ENCODE results near the gene CDC37. TPM values are rescaled to one million over a fixed set of nuclear protein-coding genes. Genes with fewer than 3 reads are reported as not detected.

The CDC37 gene
- total and polyA plus RNA-seq, 2 experiments from 2014 or later, result 183 to 280 TPM

DNA sequence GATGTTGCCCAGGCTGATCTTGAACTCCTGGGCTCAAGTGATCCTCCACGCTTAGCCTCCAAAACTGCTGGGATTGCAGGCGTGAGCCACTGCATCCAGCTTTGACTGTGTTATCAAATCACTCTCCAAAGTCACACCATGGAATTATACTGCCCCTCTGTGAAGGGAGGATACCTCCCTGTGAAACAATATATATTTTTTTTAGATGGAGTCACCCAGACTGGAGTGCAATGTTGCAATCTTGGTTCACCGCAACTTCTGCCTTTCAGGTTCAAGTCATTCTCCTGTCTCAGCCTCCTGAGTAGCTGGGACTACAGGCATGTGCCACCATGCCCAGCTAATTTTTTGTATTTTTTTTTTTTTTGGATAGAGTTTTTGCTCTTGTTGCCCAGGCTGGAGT lies 30.7 kb downstream of the CDC37 start:
- TF ChIP-seq, protein P1, sequence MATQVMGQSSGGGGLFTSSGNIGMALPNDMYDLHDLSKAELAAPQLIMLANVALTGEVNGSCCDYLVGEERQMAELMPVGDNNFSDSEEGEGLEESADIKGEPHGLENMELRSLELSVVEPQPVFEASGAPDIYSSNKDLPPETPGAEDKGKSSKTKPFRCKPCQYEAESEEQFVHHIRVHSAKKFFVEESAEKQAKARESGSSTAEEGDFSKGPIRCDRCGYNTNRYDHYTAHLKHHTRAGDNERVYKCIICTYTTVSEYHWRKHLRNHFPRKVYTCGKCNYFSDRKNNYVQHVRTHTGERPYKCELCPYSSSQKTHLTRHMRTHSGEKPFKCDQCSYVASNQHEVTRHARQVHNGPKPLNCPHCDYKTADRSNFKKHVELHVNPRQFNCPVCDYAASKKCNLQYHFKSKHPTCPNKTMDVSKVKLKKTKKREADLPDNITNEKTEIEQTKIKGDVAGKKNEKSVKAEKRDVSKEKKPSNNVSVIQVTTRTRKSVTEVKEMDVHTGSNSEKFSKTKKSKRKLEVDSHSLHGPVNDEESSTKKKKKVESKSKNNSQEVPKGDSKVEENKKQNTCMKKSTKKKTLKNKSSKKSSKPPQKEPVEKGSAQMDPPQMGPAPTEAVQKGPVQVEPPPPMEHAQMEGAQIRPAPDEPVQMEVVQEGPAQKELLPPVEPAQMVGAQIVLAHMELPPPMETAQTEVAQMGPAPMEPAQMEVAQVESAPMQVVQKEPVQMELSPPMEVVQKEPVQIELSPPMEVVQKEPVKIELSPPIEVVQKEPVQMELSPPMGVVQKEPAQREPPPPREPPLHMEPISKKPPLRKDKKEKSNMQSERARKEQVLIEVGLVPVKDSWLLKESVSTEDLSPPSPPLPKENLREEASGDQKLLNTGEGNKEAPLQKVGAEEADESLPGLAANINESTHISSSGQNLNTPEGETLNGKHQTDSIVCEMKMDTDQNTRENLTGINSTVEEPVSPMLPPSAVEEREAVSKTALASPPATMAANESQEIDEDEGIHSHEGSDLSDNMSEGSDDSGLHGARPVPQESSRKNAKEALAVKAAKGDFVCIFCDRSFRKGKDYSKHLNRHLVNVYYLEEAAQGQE (IDR thresholded peaks at IDR 0.05; ENCODE audit: unreplicated experiment), result no peak
- TF ChIP-seq NANOG (IDR thresholded peaks at IDR 0.05; ENCODE audit: borderline replicate concordance), result no peak
- no peak for TF ChIP-seq STAT1 (IDR thresholded peaks at IDR 0.05; ENCODE audit: unreplicated experiment)
- TF ChIP-seq, protein P2, sequence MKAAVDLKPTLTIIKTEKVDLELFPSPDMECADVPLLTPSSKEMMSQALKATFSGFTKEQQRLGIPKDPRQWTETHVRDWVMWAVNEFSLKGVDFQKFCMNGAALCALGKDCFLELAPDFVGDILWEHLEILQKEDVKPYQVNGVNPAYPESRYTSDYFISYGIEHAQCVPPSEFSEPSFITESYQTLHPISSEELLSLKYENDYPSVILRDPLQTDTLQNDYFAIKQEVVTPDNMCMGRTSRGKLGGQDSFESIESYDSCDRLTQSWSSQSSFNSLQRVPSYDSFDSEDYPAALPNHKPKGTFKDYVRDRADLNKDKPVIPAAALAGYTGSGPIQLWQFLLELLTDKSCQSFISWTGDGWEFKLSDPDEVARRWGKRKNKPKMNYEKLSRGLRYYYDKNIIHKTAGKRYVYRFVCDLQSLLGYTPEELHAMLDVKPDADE (IDR thresholded peaks at IDR 0.05), result no peak
- no peak for TF ChIP-seq EZH2 (IDR thresholded peaks at IDR 0.05; ENCODE audit: low read depth, unreplicated experiment)
- TF ChIP-seq ZNF331 (CRISPR knock-in tag; IDR thresholded peaks at IDR 0.05; ENCODE audit: low read depth), result no peak
- TF ChIP-seq, protein P3, sequence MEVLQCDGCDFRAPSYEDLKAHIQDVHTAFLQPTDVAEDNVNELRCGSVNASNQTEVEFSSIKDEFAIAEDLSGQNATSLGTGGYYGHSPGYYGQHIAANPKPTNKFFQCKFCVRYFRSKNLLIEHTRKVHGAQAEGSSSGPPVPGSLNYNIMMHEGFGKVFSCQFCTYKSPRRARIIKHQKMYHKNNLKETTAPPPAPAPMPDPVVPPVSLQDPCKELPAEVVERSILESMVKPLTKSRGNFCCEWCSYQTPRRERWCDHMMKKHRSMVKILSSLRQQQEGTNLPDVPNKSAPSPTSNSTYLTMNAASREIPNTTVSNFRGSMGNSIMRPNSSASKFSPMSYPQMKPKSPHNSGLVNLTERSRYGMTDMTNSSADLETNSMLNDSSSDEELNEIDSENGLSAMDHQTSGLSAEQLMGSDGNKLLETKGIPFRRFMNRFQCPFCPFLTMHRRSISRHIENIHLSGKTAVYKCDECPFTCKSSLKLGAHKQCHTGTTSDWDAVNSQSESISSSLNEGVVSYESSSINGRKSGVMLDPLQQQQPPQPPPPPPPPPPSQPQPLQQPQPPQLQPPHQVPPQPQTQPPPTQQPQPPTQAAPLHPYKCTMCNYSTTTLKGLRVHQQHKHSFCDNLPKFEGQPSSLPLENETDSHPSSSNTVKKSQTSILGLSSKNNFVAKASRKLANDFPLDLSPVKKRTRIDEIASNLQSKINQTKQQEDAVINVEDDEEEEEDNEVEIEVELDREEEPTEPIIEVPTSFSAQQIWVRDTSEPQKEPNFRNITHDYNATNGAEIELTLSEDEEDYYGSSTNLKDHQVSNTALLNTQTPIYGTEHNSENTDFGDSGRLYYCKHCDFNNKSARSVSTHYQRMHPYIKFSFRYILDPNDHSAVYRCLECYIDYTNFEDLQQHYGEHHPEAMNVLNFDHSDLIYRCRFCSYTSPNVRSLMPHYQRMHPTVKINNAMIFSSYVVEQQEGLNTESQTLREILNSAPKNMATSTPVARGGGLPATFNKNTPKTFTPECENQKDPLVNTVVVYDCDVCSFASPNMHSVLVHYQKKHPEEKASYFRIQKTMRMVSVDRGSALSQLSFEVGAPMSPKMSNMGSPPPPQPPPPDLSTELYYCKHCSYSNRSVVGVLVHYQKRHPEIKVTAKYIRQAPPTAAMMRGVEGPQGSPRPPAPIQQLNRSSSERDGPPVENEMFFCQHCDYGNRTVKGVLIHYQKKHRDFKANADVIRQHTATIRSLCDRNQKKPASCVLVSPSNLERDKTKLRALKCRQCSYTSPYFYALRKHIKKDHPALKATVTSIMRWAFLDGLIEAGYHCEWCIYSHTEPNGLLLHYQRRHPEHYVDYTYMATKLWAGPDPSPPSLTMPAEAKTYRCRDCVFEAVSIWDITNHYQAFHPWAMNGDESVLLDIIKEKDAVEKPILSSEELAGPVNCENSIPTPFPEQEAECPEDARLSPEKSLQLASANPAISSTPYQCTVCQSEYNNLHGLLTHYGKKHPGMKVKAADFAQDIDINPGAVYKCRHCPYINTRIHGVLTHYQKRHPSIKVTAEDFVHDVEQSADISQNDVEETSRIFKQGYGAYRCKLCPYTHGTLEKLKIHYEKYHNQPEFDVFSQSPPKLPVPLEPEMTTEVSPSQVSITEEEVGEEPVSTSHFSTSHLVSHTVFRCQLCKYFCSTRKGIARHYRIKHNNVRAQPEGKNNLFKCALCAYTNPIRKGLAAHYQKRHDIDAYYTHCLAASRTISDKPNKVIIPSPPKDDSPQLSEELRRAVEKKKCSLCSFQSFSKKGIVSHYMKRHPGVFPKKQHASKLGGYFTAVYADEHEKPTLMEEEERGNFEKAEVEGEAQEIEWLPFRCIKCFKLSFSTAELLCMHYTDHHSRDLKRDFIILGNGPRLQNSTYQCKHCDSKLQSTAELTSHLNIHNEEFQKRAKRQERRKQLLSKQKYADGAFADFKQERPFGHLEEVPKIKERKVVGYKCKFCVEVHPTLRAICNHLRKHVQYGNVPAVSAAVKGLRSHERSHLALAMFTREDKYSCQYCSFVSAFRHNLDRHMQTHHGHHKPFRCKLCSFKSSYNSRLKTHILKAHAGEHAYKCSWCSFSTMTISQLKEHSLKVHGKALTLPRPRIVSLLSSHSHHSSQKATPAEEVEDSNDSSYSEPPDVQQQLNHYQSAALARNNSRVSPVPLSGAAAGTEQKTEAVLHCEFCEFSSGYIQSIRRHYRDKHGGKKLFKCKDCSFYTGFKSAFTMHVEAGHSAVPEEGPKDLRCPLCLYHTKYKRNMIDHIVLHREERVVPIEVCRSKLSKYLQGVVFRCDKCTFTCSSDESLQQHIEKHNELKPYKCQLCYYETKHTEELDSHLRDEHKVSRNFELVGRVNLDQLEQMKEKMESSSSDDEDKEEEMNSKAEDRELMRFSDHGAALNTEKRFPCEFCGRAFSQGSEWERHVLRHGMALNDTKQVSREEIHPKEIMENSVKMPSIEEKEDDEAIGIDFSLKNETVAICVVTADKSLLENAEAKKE (CRISPR knock-in tag; IDR thresholded peaks at IDR 0.05), result no peak
- no peaks in the 10 kb centered on the region for H3K79me2 ChIP-seq (replicated peaks; ENCODE audit: insufficient read depth)
- no peaks in the 10 kb centered on the region for H3K4me1 ChIP-seq (ENCODE audit: insufficient read depth)
- Mint-ChIP-seq H3K27me3 (ENCODE audit: insufficient read depth, low read depth, poor library complexity) (peaks cover 7% of the 10 kb centered on the region), H3K27ac (no peak overlapping the region), H3K4me3 (no peak overlapping the region), H3K9me3 (no peaks in the 10 kb centered on the region), H3K4me1 (no peaks in the 10 kb centered on the region), H3K36me3 (ENCODE audit: low read depth) (peaks cover 26% of the 10 kb centered on the region)
- ATAC-seq, result no peak
- no peaks in the 10 kb centered on the region for H3K27me3 ChIP-seq (ENCODE audit: insufficient read depth)
- no peak for DNase-seq (ENCODE audit: low spot score)
- no peaks in the 10 kb centered on the region for H3K9me2 ChIP-seq (ENCODE audit: insufficient read depth)
- H3K4me3 ChIP-seq, result no peak overlapping the region
- H3F3A ChIP-seq (replicated peaks; ENCODE audit: low read depth), result no peaks in the 10 kb centered on the region
- H2AFZ ChIP-seq, result no peak overlapping the region
- H3K36me3 ChIP-seq (ENCODE audit: insufficient read depth), result no peaks in the 10 kb centered on the region
- H3K4me2 ChIP-seq, result no peak overlapping the region
- H3K27ac ChIP-seq (ENCODE audit: low read depth), result no peak overlapping the region
- no peaks in the 10 kb centered on the region; the same call in 1 of the 2 replicates for H4K20me1 ChIP-seq (replicated peaks; ENCODE audit: insufficient read depth)
